HG03520 (cell line): Measurements from ENCODE around the gene RUSF1.

ENCODE experiments used
- ATAC-seq: cut with Tn5 transposase; IDR thresholded peaks from one replicate; pipeline ENCODE4 v1.9.1; 2021; ENCODE audit warnings: mild to moderate bottlenecking, moderate library complexity; ENCODE audit not compliant: unreplicated experiment

The RUSF1 gene

DNA sequence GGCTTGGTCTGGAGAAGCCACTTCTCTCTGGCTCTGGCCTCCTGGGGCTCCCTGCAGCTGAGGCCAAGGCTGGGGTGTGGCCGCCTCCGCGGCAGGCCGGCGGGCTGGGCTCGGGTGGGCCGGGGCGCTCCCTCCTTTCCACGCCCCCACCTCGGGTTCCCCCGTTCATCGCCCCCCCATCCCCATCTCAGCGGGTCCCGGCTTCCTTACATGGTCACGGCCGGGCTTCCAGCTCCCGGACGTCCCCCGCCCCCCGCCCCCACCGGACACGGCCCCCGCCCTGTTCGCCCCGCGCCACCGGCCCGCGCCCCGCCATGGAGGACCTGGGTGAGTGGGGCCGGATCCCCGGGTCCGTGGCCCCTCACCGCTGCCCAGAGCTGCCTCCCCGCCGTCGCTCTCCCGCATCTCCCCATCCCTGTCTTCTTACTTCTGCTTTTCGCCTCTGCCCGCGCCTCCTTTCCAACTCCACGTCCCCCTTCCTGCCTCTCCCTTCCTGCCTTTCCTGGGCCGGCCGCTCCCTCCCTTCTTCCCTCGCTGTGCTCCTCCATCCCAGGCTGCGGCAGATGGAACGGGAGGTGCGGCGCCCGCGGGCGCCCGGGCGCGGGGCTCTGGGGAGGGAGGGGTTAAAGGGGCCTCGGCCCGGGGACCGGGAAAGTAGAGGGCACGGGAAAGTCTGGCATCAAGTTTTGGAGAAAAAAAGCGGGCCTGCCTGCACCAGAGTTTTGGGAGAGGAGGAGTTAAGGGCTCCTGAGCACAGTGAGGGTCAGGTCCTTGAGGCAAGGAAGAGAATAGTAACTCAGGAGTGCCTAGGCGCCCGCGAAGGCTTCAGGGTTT, 36.1 kb downstream of the RUSF1 start, which contains the start of gene TGFB1I1:
Gene TGFB1I1, plus strand, starts transcription at position 278 of the 834 bp plus-strand sequence. Its CDS starts 37 bp downstream, at position 315.
- no peak for ATAC-seq

DNA sequence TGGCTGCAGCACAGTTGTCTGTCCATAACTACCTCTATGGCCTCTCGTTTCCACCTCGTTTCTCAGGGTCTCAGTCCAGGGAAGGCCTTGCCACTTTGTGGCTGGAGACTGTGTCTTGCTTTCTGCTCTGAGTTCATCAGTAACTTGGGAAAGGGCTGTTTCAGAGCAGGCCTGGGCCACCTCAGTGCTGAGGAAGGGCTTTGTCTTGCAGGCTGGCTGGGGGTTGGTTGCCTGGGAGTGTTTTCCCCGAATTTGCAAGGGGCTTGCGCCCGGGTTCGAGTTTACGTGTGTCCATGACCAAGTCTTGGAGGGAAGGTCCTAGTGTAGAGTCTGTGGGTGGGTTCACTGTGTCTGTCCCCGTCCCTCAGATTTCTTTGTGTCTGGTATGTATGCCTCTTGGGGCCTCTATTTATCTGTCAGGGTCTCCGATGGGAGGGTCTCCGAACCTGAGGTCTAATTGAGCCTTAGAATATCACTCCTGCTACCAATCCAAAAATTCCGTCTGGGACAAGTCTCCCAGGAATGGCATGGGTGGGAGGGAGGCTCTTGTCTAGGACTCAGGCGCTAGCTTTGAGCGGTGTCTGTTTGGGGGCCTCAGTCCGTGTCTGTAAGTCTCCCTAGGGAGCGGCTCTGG, 36.8 kb downstream of the RUSF1 start:
- ATAC-seq: no peak

DNA sequence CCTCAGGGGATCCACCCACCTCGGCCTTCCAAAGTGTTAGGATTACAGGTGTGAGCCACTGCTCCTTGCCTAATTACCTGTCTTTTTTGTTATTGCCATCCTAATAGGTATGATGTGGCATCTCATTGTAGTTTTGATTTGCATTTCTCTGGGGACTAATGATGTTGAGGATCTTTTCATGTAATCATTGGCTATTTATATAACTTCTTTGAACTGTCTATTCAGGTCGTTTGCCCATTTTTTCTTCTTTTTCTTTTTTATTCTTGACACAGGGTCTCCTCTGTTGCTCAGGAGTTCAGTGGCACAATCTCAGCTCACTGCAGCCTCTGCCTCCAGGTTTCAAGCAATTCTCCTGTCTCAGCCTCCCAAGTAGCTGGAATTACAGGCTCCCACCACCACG, 37.6 kb downstream of the RUSF1 start:
- no peak for ATAC-seq

DNA sequence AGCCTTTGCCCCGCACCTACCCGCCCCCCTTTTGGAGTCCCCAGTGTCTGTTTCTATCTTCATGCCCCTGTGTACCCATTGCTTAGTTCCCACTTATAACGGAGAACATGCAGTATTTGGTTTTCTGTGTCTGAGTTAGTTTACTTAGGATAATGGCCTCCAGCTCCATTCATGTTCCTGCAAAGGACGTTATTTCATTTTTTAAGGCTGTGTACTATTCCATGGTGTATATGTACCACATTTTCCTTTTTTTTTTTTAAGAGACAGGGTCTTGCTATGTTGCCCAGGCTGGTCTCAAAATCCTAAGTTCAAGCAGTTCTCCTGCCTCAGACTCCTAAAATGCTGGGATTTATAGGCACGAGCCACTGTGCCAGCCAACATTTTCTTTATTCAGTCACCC, 40.3 kb downstream of the RUSF1 start:
- ATAC-seq: no peak

DNA sequence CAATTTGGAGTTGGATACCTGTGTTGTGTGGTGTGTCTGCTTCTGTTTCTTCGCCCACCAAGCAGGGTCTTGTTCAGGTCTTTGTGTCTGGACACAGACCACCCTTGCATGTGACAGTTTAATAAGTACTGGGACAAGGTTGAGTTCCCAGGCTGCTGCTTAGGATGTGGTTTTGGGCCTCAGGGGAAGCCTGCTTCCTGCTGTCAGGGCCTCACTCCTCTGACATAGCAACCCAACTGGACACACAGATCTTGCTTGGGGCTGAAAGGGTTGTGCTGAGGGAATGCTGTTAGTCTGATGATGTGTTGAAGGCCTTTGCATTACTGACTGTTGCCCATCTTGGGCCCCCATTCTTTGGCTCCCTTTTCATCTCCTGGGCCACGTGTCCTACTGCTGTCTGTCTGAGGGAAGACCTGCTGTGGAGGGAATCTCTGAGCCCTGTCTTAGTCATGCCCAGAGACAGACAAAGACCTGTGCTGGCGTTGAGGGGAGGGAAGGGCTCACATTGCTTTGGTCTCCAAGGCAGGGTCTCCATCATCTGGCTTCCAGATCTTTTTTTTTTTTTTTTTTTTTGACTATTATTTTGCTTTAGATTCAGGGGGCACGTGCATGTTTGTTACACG, 40.9 kb downstream of the RUSF1 start:
- no peak for ATAC-seq

DNA sequence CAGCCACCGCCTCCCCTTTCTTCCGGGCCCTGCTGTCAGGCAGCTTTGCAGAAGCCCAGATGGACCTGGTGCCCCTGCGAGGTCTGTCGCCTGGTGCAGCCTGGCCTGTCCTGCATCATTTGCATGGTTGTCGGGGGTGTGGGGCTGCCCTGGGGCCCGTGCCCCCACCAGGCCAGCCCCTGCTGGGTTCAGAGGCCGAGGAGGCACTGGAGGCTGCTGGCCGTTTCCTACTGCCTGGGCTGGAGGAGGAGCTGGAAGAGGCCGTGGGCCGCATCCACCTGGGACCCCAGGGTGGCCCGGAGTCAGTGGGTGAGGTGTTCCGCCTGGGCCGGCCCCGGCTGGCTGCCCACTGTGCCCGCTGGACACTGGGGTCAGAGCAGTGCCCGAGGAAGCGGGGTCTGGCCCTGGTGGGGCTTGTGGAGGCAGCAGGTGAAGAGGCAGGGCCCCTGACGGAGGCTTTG, 41.8 kb downstream of the RUSF1 start:
- no peak for ATAC-seq

DNA sequence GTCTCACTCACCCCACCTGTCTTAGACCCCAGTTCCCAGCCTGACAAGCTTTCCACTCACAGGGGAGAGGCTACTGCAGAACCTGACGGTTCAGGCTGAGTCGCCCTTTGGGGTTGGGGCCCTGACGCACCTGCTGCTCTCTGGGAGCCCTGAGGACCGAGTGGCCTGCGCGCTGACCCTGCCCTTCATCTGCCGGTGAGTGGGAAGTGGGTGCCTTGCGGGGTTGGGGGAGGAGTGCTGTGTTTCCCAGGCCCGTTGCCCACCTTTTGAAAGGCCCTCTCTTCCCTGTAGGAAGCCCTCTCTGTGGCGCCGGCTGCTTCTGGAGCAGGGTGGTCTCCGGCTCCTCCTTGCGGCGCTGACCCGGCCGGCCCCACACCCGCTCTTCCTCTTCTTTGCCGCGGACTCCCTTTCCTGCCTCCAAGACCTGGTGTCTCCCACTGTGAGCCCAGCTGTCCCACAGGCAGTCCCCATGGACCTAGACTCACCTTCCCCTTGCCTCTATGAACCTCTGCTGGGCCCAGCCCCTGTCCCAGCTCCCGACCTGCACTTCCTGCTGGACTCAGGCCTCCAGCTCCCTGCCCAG, 42.3 kb downstream of the RUSF1 start:
- no peak for ATAC-seq

DNA sequence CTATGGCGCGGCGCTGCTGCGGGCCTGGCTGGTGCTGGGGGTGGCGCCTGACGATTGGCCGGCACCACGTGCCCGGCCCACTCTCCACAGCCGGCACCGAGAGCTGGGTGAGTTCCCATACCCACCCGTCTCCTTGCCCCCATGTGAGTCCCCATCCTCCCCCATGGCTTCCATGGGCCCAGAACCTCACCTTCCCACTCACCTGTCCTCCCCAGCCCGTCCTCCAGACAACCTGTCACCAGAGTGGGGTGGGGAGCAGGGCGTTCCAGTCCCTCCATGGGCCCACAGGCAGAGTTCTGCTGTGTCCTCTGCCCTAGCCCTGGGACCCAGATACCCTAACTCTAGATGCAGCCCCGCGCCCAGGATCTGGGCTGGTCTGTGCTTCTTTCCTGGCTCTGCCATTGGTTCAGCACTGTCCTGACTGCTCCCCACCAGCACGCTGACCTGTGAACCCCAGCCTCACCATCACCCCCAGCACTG, 43.4 kb downstream of the RUSF1 start:
- ATAC-seq: no peak

DNA sequence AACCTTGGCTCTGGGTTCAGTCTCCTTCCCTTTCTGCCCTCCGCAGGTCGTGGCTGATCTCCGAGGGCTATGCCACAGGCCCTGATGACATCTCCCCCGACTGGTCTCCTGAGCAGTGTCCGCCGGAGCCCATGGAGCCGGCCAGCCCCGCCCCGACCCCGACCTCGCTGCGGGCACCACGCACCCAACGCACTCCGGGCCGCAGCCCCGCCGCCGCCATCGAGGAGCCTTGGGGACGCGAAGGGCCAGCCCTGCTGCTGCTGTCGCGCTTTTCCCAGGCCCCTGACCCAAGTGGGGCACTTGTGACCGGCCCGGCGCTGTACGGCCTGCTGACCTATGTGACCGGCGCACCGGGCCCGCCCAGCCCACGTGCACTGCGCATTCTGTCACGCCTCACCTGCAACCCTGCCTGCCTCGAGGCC, 43.8 kb downstream of the RUSF1 start:
- ATAC-seq: no peak

DNA sequence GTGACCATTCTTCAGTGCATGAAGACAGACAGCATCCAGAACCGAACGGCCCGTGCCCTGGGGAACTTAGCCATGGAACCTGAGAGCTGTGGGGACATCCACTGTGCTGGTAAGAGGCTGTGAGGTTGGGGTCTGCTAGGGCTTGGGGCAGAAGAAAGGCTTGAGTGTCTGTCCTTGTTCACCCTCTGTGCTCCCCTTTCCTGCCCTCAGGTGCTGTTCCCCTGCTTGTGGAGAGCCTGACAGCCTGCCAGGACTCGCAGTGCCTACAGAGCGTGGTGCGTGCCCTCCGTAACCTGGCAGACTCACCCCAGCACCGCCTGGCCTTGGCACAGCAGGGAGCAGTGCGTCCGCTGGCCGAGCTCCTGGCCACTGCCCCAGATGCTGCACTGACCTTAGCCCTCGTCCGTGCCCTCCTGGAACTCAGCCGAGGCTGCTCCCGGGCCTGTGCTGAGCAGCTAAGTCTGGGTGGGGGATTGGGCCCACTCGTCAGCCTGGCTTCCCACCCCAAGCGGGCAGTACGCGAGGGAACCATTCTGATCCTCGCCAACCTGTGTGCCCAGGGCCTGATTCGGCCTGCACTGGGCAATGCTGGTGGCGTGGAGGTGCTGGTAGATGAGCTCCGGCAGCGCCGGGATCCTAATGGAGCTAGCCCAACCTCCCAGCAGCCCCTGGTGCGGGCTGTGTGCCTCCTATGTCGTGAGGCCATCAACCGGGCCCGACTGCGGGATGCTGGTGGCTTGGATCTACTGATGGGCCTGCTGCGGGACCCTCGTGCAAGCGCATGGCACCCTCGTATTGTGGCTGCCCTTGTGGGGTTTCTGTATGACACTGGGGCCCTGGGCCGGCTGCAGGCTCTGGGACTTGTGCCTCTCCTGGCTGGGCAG, 46.0 kb downstream of the RUSF1 start:
- no peak for ATAC-seq

DNA sequence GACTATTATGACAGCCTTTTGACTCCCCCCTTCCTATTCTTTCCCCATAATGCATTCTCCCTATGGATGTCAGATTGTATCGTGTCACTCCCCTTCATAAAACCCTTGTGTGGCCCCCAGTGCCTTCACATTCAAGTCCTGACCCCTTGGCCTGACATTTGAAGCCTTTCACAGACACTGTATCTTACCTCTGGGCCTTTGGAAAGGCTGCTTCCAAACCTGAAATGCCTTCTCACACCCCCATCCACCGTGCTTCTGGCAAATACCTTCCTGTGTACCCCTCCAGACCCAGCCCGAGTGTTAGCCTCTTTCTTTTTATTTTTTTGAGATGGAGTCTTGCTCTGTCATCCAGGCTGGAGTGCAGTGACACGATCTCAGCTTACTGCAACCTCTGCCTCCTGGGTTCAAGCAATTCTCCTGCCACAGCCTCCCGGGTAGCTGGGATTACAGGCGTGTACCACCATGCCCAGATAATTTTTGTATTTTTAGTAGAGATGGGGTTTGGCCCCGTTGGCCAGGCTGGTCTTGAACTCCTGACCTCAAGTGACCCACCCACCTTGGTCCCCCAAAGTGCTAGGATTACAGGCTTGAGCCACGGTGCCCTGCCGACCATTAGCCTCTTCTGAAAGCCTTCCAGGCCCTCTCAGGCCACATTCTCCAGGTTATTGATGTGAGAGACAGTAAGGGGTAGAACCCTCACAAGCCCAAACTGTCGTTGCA, 46.8 kb downstream of the RUSF1 start:
- ATAC-seq: no peak

DNA sequence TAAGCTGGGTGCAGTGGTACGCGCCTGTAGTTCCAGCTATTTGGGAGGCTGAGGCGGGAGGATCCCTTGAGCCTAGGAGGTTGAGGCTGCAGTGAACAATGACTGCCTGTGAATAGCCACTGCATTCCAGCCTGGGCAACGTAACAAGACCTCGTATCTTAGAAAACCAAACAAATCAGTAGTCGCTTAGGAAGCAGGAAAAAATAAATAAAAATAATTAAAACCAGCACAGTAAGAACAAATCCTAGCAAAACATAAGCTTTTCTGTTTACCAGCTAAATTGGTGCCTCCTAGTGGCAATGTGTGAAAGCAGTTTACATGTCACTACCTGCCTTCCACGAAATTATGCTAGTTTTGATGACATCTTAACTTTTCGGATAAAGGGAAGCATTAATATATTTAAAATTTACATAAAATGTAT, 47.6 kb downstream of the RUSF1 start:
- no peak for ATAC-seq

DNA sequence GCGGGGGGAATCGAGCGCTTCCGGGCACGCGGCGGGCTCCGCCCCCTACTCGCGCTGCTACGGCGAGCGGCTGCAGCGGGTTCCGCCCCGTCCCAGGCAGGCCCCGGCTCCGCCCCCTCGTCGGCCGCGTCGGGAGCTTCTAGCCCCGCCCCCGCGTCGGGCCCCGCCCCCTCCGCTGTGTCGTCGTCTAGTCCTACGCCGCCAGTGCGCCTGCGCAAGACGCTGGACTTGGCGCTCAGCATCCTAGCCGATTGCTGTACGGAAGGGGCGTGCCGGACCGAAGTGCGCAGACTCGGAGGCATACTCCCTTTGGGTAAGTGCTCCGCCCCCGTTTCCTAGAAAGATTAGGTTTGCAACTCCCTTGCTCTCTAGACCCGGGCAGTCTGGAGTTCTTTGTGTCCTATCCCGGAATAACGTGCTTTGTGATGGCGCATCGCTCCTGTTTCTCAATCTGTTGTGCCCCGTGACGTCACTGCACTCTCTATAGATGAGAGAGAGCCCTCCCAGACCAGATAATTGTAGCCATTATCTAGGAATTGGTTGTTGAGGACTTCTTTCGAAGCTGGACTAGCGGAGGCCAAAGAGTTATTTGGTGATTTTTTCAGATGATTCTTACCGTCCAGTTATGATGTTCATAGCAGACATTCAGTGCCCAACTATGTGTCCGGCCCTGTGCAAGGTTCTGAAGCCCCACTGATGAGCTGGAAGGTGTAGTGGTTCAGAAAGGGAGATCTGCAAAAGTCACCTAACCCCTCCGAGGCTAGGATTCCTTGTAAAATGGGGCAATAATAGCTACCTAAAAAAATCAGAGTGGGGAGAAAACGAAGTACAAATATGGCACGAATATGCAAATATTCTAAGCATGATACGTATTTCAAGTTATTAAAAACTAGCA, 48.3 kb downstream of the RUSF1 start:
- ATAC-seq: peak; percentile 67

DNA sequence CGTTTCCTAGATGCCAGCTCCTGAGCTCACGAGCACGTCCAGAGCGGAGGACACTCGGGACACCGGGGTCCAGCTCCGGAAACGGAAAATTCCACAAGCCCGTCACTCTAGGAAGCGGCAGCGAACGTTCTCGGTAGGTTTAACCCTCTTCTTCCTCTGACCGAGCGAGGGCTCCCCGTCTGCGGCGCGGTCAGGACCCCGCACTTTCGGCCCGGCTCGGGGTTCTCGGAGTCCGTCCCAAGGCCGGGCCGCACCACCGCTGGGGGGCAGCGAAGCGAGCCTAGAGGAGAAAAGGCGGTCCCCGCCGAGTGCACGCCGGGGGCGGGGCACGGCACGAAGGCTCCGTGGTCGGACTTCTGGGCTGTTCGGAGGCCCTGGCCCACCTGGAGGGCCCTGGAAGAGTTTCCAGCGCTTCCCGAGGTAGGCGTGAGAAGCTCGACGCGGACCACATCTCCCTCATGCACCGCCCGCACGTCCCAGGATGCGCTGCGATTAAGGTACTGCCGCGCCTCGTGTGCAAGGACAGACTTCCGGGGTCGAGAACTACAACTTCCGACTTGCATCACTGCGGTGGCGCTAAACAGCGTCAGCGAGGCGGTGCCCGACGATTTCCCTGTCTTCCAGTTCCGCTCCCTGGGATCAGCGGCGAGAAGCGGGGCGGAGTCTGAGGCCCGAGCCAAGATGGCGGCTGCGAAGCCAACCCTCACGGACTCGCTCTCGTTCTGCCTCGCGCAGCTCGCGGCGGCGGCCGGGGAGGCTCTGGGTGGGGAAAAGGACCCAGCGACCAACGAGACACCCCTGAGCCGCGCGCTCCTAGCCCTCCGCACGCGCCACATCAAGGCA, 49.1 kb downstream of the RUSF1 start, which contains the start of gene ARMC5:
Gene ARMC5, plus strand, starts transcription at position 658 of the 843 bp plus-strand sequence. Its CDS starts 24 bp downstream, at position 682.
- ATAC-seq: peak; percentile 57

DNA sequence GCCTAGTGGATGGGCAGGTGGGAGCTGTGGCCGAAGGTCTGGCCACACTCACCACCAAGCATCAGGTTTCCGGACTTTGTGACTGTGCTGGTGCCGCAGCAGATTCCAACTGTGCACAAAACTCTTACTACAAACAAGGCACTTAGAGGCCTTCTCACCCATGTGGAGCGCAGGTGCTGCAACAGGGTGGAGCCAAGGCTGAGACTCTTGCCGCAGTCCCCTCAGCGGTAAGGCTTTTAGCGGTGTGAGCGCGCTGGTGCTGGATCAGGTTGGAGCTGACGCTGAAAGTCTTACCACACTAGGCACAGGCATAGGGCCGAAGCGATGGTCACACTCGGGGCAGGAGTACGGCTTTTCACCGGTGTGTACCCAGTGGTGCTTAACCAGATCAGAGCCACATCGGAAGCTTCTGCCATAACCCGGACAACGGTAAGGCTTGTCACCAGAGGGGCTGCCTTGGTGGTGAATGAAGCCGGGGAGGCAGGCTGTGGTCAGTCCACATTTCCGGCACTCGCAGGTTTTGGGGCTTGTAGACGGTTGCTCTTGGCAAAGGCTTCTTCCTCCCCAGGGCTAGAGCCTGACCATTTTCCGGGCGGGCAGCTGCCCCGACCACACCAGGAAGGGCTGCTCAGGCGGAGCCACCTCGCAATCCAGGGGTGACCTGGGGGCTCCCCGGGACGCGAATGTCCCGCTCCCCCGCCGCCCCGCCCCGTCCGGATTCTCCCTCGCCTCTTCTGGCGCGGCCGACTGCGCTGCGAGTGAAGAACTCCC, 49.9 kb downstream of the RUSF1 start:
- no peak for ATAC-seq

DNA sequence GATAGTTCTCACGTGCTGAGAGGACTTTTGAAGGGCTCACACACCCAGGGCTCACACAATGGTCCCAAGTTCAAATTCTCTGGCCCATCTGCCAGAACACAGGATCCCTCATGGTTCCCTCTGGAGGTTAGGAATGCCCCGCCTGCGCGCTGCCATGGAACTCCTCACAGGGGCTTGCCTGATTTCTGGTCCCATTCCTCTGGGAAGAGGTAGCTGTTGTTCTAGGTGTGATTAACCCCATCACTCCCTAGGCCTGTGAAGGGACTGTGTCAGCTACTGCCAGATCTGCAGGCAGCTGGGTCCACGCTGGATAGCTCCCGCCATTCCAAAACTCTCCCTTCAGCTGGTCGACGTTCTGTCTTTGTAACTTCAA, 51.2 kb downstream of the RUSF1 start:
- no peak for ATAC-seq
